Measurements from ENCODE around the gene TMEM69. TPM values are rescaled to one million over a fixed set of nuclear protein-coding genes. Genes with fewer than 3 reads are reported as not detected.
A peak's percentile ranks its signal among the peaks of the same experiment; 100 is the strongest.

TMEM69 gene
- total and polyA plus RNA-seq, 11 donors = 18.7 to 38.5 (median 25.2) TPM

- Histone ChIP-seq H3K4me1 (peaks cover 0 to 58% (median 38%) of the 10 kb centered on the region in 12 donors), H3K9me3 (no peaks in the 10 kb centered on the region), H3K27ac (peak overlapping the region in 2 of 12 donors; percentile 4 to 11), H3K27me3 (no peaks in the 10 kb centered on the region), H3K4me3 (no peak overlapping the region), H3K36me3 (peaks cover 0 to 10% (median 0%) of the 10 kb centered on the region in 9 donors)
- DNase-seq = no peak
- WGBS, 4 donors = 54 to 60% (median 55%) methylated on average over 2 of the region's 2 CpGs
- peak in 1 of 4 donors; percentile 35 for ATAC-seq
- intact Hi-C loops (cut with DNase I) = no loop called here
- no peak for TF ChIP-seq POLR2A (IDR thresholded peaks at IDR 0.05)
- no peak for TF ChIP-seq CTCF (IDR thresholded peaks at IDR 0.05)
Observed at GRCh38 chr1:45666836-45667235, 21.1 kb upstream of the TMEM69 start.

- WGBS, 4 donors = 57 to 66% (median 64%) methylated on average over 8 of the region's 8 CpGs
- H3K27me3 ChIP-seq = no peaks in the 10 kb centered on the region
- DNase-seq (no peak), ATAC-seq (peak in 2 of 4 donors; percentile 30 to 53)
- no peaks in the 10 kb centered on the region for H3K9me3 ChIP-seq
- H3K4me3 ChIP-seq = no peak overlapping the region
- no peak overlapping the region for H3K27ac ChIP-seq
- intact Hi-C loops (cut with DNase I) = no loop called here
- no peak for TF ChIP-seq CTCF (IDR thresholded peaks at IDR 0.05)
- TF ChIP-seq POLR2A (IDR thresholded peaks at IDR 0.05) = no peak
- peaks cover 0 to 62% (median 43%) of the 10 kb centered on the region in 12 donors for H3K4me1 ChIP-seq
- peaks cover 0 to 13% (median 0%) of the 10 kb centered on the region in 9 donors for H3K36me3 ChIP-seq
Observed at GRCh38 chr1:45667321-45668111, 20.5 kb upstream of the TMEM69 start.

DNA sequence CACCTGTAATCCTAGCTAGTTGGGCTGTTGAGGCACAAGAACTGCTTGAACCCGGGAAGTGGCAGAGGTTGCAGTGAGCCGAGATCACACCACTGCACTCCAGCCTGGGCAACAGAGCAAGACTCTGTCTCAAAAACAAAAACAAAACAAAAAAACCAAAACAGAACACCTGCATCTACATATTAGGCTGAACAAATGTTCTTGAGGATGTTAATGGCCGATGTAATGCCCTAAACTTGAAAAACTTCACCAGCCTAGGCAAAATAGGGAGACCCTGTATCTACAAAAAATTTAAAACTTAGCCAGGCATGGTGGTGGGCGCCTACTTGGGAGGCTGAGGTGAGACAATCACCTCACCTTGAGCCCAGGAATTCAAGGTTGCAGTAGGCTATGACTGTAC, 19.5 kb upstream of the TMEM69 start:
- no peaks in the 10 kb centered on the region for H3K9me3 ChIP-seq
- WGBS, 4 donors = 90 to 99% (median 96%) methylated on average over 4 of the region's 4 CpGs
- no peak overlapping the region for H3K4me3 ChIP-seq
- TF ChIP-seq CTCF (IDR thresholded peaks at IDR 0.05) (no peak), POLR2A (IDR thresholded peaks at IDR 0.05) (no peak)
- peaks cover 0 to 13% (median 0%) of the 10 kb centered on the region in 9 donors for H3K36me3 ChIP-seq
- intact Hi-C loops (cut with DNase I) = no loop called here
- no peak overlapping the region for H3K27ac ChIP-seq
- DNase-seq (no peak), ATAC-seq (no peak)
- no peaks in the 10 kb centered on the region for H3K27me3 ChIP-seq
- peaks cover 0 to 69% (median 52%) of the 10 kb centered on the region in 12 donors for H3K4me1 ChIP-seq

- intact Hi-C loops (cut with DNase I) = no loop called here
- no peak for ATAC-seq
- H3K27me3 ChIP-seq = no peaks in the 10 kb centered on the region
- H3K4me1 ChIP-seq = peaks cover 0 to 76% (median 60%) of the 10 kb centered on the region in 12 donors
- no peak overlapping the region for H3K4me3 ChIP-seq
- TF ChIP-seq POLR2A (IDR thresholded peaks at IDR 0.05) (no peak), CTCF (IDR thresholded peaks at IDR 0.05) (no peak)
- DNase-seq = no peak
- peaks cover 0 to 14% (median 0%) of the 10 kb centered on the region in 9 donors for H3K36me3 ChIP-seq
- 64 to 79% (median 70%) methylated on average over 1 of the region's 1 CpG for WGBS, 4 donors
- no peaks in the 10 kb centered on the region for H3K9me3 ChIP-seq
- H3K27ac ChIP-seq = no peak overlapping the region
Observed at GRCh38 chr1:45669379-45669778, 18.6 kb upstream of the TMEM69 start.
